ENCODE data around the gene VGLL3. TPM values are rescaled to one million over a fixed set of nuclear protein-coding genes. Genes with fewer than 3 reads are reported as not detected.

Gene VGLL3
- total RNA-seq, 1 experiment from 2014 or later, result 0.10 TPM

GRCh38 chr3:86938416-86939105 is 52.4 kb downstream of the VGLL3 start:
- no peak for TF ChIP-seq ZNF274 (IDR thresholded peaks at IDR 0.05; ENCODE audit: low read depth, low read length)
- TF ChIP-seq EGR1 (IDR thresholded peaks at IDR 0.05; ENCODE audit: low read depth), result no peak
- no peak for TF ChIP-seq EZH2 (IDR thresholded peaks at IDR 0.05)
- no peak overlapping the region for H3K4me2 ChIP-seq (ENCODE audit: low read length)
- no peak overlapping the region for H3K27ac ChIP-seq (ENCODE audit: low read depth, low read length)
- no peaks in the 10 kb centered on the region for H3K27me3 ChIP-seq (ENCODE audit: insufficient read depth, low read length)
- POLR2A ChIA-PET, result no interaction called here
- H2AFZ ChIP-seq (ENCODE audit: low read depth, low read length, poor library complexity, severe bottlenecking), result no peak overlapping the region
- intact Hi-C loops (cut with micrococcal nuclease), result no loop called here
- no peaks in the 10 kb centered on the region for H3K9me2 ChIP-seq (ENCODE audit: insufficient read depth)
- ATAC-seq (no peak), DNase-seq (ENCODE audit: low read depth, low spot score) (no peak)
- no peaks in the 10 kb centered on the region for H3K9me3 ChIP-seq (ENCODE audit: control insufficient read depth in 1 of 2, insufficient read depth in 1 of 2, low read depth in 1 of 2, low read length in 2 of 2)
- no peaks in the 10 kb centered on the region for H3K79me2 ChIP-seq (ENCODE audit: insufficient read depth, low read length)
- H3K4me1 ChIP-seq (ENCODE audit: control insufficient read depth in 1 of 2, insufficient read depth in 2 of 2, low read length in 2 of 2), result no peaks in the 10 kb centered on the region
- H3K4me3 ChIP-seq (replicated peaks in 1 of 2; ENCODE audit: low read depth in 1 of 2, low read length in 2 of 2), result no peak overlapping the region
- RAD21 ChIA-PET (ENCODE audit: low non-redundant PET in 1 of 2, low total read pairs in 2 of 2, uncharacterized antibody in 2 of 2, unreplicated experiment in 2 of 2), result no interaction called here
- H4K20me1 ChIP-seq (ENCODE audit: insufficient read depth), result no peaks in the 10 kb centered on the region
- no peak overlapping the region for H3K9ac ChIP-seq (ENCODE audit: low read length)
- no peaks in the 10 kb centered on the region for H3K36me3 ChIP-seq (ENCODE audit: control insufficient read depth in 1 of 2, insufficient read depth in 2 of 2, low read length in 2 of 2)
- CTCF ChIA-PET, result no interaction called here
- BruUV-seq (replicated peaks), result no TSS peak

- POLR2A ChIA-PET, result no interaction called here
- CTCF ChIA-PET, result no interaction called here
- no peaks in the 10 kb centered on the region for H3K9me2 ChIP-seq (ENCODE audit: insufficient read depth)
- H3K4me3 ChIP-seq (replicated peaks in 1 of 2; ENCODE audit: low read depth in 1 of 2, low read length in 2 of 2), result no peak overlapping the region
- no peaks in the 10 kb centered on the region for H4K20me1 ChIP-seq (ENCODE audit: insufficient read depth)
- no peak overlapping the region for H3K4me2 ChIP-seq (ENCODE audit: low read length)
- intact Hi-C loops (cut with micrococcal nuclease), result no loop called here
- ATAC-seq (no peak), DNase-seq (ENCODE audit: low read depth, low spot score) (no peak)
- H3K4me1 ChIP-seq (ENCODE audit: control insufficient read depth in 1 of 2, insufficient read depth in 2 of 2, low read length in 2 of 2), result no peaks in the 10 kb centered on the region
- H3K27ac ChIP-seq (ENCODE audit: low read depth, low read length), result no peak overlapping the region
- H3K36me3 ChIP-seq (ENCODE audit: control insufficient read depth in 1 of 2, insufficient read depth in 2 of 2, low read length in 2 of 2), result no peaks in the 10 kb centered on the region
- H3K27me3 ChIP-seq (ENCODE audit: insufficient read depth, low read length), result no peaks in the 10 kb centered on the region
- BruUV-seq (replicated peaks), result no TSS peak
- H3K9ac ChIP-seq (ENCODE audit: low read length), result no peak overlapping the region
- no peaks in the 10 kb centered on the region for H3K79me2 ChIP-seq (ENCODE audit: insufficient read depth, low read length)
- H2AFZ ChIP-seq (ENCODE audit: low read depth, low read length, poor library complexity, severe bottlenecking), result no peak overlapping the region
- RAD21 ChIA-PET (ENCODE audit: low non-redundant PET in 1 of 2, low total read pairs in 2 of 2, uncharacterized antibody in 2 of 2, unreplicated experiment in 2 of 2), result no interaction called here
- no peaks in the 10 kb centered on the region for H3K9me3 ChIP-seq (ENCODE audit: control insufficient read depth in 1 of 2, insufficient read depth in 1 of 2, low read depth in 1 of 2, low read length in 2 of 2)
- TF ChIP-seq FOSL1 (IDR thresholded peaks at IDR 0.05; ENCODE audit: low read depth) (no peak), RAD21 (IDR thresholded peaks at IDR 0.05; ENCODE audit: low read depth) (no peak), TCF7L2 (IDR thresholded peaks at IDR 0.05; ENCODE audit: borderline replicate concordance, extremely low read depth, insufficient read depth, insufficient read length) (no peak), EZH2 (IDR thresholded peaks at IDR 0.05) (no peak), SRF (IDR thresholded peaks at IDR 0.05; ENCODE audit: low read depth) (no peak), JUND (IDR thresholded peaks at IDR 0.05) (no peak), SIN3A (IDR thresholded peaks at IDR 0.05; ENCODE audit: low read depth) (no peak), ZNF274 (IDR thresholded peaks at IDR 0.05; ENCODE audit: low read depth, low read length) (no peak)
These were observed 53.6 kb downstream of the VGLL3 start for GRCh38 chr3:86937306-86937791.
